DOHH2 (cell line): ENCODE results near the gene AP1G2.

Source experiments
- H3F3A ChIP-seq: fragments of 200-600 bp; sonication (generic), shearing (Covaris generic); 2 replicates; pipeline ENCODE4 v1.6.0; 2016; ENCODE audit warnings: antibody characterized with exemption, mild to moderate bottlenecking; ENCODE audit not compliant: control insufficient read depth, insufficient read depth
- H3K27ac ChIP-seq: fragments of 200-600 bp; sonication (generic); 2 replicates; pipeline ENCODE4 v1.5.1; 2014; ENCODE audit warnings: low read depth, mild to moderate bottlenecking, low read length, moderate library complexity
- H3K27me3 ChIP-seq: fragments of 200-600 bp; sonication (generic); 2 replicates; pipeline ENCODE4 v1.6.1; 2014; ENCODE audit warnings: mild to moderate bottlenecking, low read length, mixed read lengths; ENCODE audit not compliant: control insufficient read depth
- H3K36me3 ChIP-seq: fragments of 200-600 bp; sonication (generic); 2 replicates; pipeline ENCODE4 v1.6.1; 2014; ENCODE audit warnings: mild to moderate bottlenecking, low read length, moderate library complexity, mixed read lengths; ENCODE audit not compliant: control insufficient read depth
- H3K4me1 ChIP-seq: fragments of 200-600 bp; sonication (generic); 2 replicates; pipeline ENCODE4 v1.6.1; 2014; ENCODE audit warnings: mild to moderate bottlenecking, low read length, mixed read lengths; ENCODE audit not compliant: control insufficient read depth
- H3K4me2 ChIP-seq: fragments of 200-600 bp; sonication (generic); 2 replicates; pipeline ENCODE4 v1.6.0; 2014; ENCODE audit warnings: mild to moderate bottlenecking, low read length, moderate library complexity
- H3K4me3 ChIP-seq: fragments of 200-600 bp; sonication (generic); 2 replicates; pipeline ENCODE4 v1.5.1; 2014; ENCODE audit warnings: mild to moderate bottlenecking, low read length, mixed read lengths
- H3K79me2 ChIP-seq: fragments of 200-600 bp; sonication (generic); 2 replicates; pipeline ENCODE4 v1.6.1; 2014; ENCODE audit warnings: mild to moderate bottlenecking, low read length, mixed read lengths; ENCODE audit not compliant: control insufficient read depth
- H3K9me2 ChIP-seq: fragments of 200-600 bp; sonication (generic); replicated peaks from 2 replicates; pipeline ENCODE4 v1.6.1; 2014; ENCODE audit warnings: mild to moderate bottlenecking, low read length, mixed read lengths; ENCODE audit not compliant: control insufficient read depth
- H3K9me3 ChIP-seq: fragments of 200-600 bp; sonication (generic); 2 replicates; pipeline ENCODE4 v1.6.1; 2014; ENCODE audit warnings: antibody characterized with exemption, low read length, mixed read lengths; ENCODE audit not compliant: control insufficient read depth, insufficient read depth
- H4K20me1 ChIP-seq: fragments of 200-600 bp; sonication (generic); 2 replicates; pipeline ENCODE4 v1.6.0; 2014; ENCODE audit warnings: low read depth, mild to moderate bottlenecking, antibody characterized with exemption, low read length, moderate library complexity; ENCODE audit not compliant: control insufficient read depth, insufficient read depth
- EZH2phosphoT487 ChIP-seq: fragments of 200-600 bp; sonication (generic); IDR thresholded peaks from 2 replicates; pipeline ENCODE4 v1.6.1; 2017; ENCODE audit warnings: borderline replicate concordance, mild to moderate bottlenecking, antibody characterized with exemption, low read length, moderate library complexity, mixed read lengths
- TF ChIP-seq, protein P1 (sequence below): fragments of 200-600 bp; sonication (generic); IDR thresholded peaks from one replicate; pipeline ENCODE4 v1.5.1; 2014; ENCODE audit warnings: antibody characterized with exemption, mild to moderate bottlenecking, low read depth, low read length; ENCODE audit not compliant: poor library complexity, severe bottlenecking

Gene AP1G2

DNA sequence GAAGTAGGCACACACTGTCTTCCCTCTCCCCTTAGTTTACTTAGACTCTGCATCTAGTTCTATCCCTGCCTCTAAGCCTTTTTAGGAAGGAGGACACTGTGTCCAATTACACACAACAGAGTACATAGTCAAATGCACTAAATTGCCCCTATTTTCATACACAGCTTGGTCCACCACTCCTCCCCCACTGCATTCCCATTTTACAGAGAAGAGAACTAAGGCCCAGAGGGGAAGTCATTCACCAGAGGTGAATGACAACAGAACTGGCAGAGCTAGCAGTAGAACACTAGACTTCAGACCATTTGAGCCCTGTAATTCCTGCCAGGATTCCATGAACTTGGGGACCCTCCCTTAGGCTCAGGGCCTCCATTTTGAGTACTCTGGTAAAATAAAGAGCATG, 12.1 kb upstream of the AP1G2 start:
- H4K20me1 ChIP-seq: no peaks in the 10 kb centered on the region
- H3K4me2 ChIP-seq: no peak overlapping the region
- TF ChIP-seq EZH2phosphoT487: no peak
- TF ChIP-seq, protein P1, sequence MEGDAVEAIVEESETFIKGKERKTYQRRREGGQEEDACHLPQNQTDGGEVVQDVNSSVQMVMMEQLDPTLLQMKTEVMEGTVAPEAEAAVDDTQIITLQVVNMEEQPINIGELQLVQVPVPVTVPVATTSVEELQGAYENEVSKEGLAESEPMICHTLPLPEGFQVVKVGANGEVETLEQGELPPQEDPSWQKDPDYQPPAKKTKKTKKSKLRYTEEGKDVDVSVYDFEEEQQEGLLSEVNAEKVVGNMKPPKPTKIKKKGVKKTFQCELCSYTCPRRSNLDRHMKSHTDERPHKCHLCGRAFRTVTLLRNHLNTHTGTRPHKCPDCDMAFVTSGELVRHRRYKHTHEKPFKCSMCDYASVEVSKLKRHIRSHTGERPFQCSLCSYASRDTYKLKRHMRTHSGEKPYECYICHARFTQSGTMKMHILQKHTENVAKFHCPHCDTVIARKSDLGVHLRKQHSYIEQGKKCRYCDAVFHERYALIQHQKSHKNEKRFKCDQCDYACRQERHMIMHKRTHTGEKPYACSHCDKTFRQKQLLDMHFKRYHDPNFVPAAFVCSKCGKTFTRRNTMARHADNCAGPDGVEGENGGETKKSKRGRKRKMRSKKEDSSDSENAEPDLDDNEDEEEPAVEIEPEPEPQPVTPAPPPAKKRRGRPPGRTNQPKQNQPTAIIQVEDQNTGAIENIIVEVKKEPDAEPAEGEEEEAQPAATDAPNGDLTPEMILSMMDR: no peak
- no peaks in the 10 kb centered on the region for H3F3A ChIP-seq
- H3K4me3 ChIP-seq: no peak overlapping the region
- H3K79me2 ChIP-seq: no peaks in the 10 kb centered on the region
- peaks cover 4% of the 10 kb centered on the region; the same call in 1 of the 2 replicates for H3K4me1 ChIP-seq
- peaks cover 30% of the 10 kb centered on the region for H3K27me3 ChIP-seq
- H3K9me3 ChIP-seq: no peaks in the 10 kb centered on the region
- no peaks in the 10 kb centered on the region for H3K9me2 ChIP-seq
- H3K36me3 ChIP-seq: no peaks in the 10 kb centered on the region
- H3K27ac ChIP-seq: no peak overlapping the region

DNA sequence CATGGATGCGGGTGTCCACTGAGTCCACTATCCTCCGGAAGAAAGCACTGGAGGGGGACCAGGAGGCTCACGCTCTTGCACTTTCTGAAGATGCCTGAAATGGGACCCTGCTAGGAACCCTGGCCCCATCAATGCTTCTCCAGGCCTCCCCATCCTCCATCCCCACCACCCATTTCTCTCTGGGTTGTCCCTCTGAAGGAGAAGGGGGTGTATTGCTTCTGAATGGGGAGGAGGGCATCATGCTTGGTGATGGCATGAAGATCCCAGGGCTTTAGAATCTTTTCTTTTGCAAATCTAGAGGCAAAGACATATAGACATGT, 11.7 kb upstream of the AP1G2 start:
- Histone ChIP-seq H3K4me1 (peaks cover 4% of the 10 kb centered on the region; the same call in 1 of the 2 replicates), H3K4me3 (no peak overlapping the region), H3K36me3 (no peaks in the 10 kb centered on the region), H3K27ac (no peak overlapping the region), H3K9me2 (no peaks in the 10 kb centered on the region), H3F3A (no peaks in the 10 kb centered on the region), H3K27me3 (peaks cover 30% of the 10 kb centered on the region), H4K20me1 (no peaks in the 10 kb centered on the region), H3K79me2 (no peaks in the 10 kb centered on the region), H3K4me2 (no peak overlapping the region), H3K9me3 (no peaks in the 10 kb centered on the region)
- no peak for TF ChIP-seq EZH2phosphoT487
- TF ChIP-seq, protein P1: no peak

DNA sequence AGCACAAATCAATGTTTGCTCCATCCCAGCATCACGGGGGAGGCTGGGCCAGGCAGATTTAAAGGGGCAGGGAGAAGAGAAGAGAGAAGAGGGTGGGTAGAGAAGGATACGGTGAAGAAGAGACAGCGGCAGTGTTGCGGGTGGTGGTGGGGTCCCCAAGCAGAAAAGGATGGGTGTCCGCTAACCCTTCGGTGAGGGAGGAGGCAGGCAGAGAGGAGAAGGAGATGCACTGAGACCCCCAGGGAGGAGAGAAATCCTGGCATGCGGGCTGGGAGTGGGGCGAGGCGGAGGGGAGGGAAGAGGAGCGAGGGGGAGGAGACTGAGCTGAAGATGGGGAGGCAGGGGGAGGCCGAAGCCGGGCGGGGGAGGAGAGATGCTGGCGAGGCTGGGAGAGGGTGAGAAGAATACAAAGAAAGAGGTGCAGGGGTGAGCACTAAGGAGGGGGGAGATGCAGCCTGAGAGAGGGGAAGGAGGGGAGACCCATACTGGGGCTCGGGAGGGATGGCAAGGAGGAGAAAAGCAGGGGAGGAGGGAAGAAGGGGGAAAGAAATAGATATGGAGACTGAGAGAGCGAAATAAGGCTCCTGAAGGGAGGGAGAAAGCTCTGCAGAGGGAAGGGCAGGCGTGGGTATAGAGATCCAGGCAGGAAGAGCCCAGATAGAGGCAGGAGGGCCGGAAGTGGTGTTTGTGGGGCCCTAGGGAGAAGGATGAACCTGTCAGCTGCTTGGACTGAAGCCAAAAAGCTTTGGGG, 11.1 kb upstream of the AP1G2 start, which contains the start of gene JPH4:
Gene JPH4, minus strand, starts transcription at position 231 of the 751 bp plus-strand sequence. CDS start 1,337 bp downstream, outside the sequence.
- no peaks in the 10 kb centered on the region for H4K20me1 ChIP-seq
- H3K9me2 ChIP-seq: no peaks in the 10 kb centered on the region
- H3K4me1 ChIP-seq: peaks cover 4% of the 10 kb centered on the region; the same call in 1 of the 2 replicates
- TF ChIP-seq, protein P1: no peak
- TF ChIP-seq EZH2phosphoT487: no peak
- no peaks in the 10 kb centered on the region for H3K9me3 ChIP-seq
- H3K4me2 ChIP-seq: no peak within 1 kb of the TSS
- H3K4me3 ChIP-seq: no peak within 1 kb of the TSS
- H3K79me2 ChIP-seq: no peaks in the 10 kb centered on the region
- no peaks in the 10 kb centered on the region for H3K36me3 ChIP-seq
- peaks cover 30% of the 10 kb centered on the region for H3K27me3 ChIP-seq
- no peaks in the 10 kb centered on the region for H3F3A ChIP-seq
- no peak within 1 kb of the TSS for H3K27ac ChIP-seq
